DOHH2 (cell line): Measurements from ENCODE around the gene TBATA.

Experiments used
- H3F3A ChIP-seq: fragments of 200-600 bp; sonication (generic), shearing (Covaris generic); 2 replicates; pipeline ENCODE4 v1.6.0; 2016; ENCODE audit warnings: antibody characterized with exemption, mild to moderate bottlenecking; ENCODE audit not compliant: control insufficient read depth, insufficient read depth
- H3K27ac ChIP-seq: fragments of 200-600 bp; sonication (generic); 2 replicates; pipeline ENCODE4 v1.5.1; 2014; ENCODE audit warnings: low read depth, mild to moderate bottlenecking, low read length, moderate library complexity
- H3K27me3 ChIP-seq: fragments of 200-600 bp; sonication (generic); 2 replicates; pipeline ENCODE4 v1.6.1; 2014; ENCODE audit warnings: mild to moderate bottlenecking, low read length, mixed read lengths; ENCODE audit not compliant: control insufficient read depth
- H3K36me3 ChIP-seq: fragments of 200-600 bp; sonication (generic); 2 replicates; pipeline ENCODE4 v1.6.1; 2014; ENCODE audit warnings: mild to moderate bottlenecking, low read length, moderate library complexity, mixed read lengths; ENCODE audit not compliant: control insufficient read depth
- H3K4me1 ChIP-seq: fragments of 200-600 bp; sonication (generic); 2 replicates; pipeline ENCODE4 v1.6.1; 2014; ENCODE audit warnings: mild to moderate bottlenecking, low read length, mixed read lengths; ENCODE audit not compliant: control insufficient read depth
- H3K4me2 ChIP-seq: fragments of 200-600 bp; sonication (generic); 2 replicates; pipeline ENCODE4 v1.6.0; 2014; ENCODE audit warnings: mild to moderate bottlenecking, low read length, moderate library complexity
- H3K4me3 ChIP-seq: fragments of 200-600 bp; sonication (generic); 2 replicates; pipeline ENCODE4 v1.5.1; 2014; ENCODE audit warnings: mild to moderate bottlenecking, low read length, mixed read lengths
- H3K79me2 ChIP-seq: fragments of 200-600 bp; sonication (generic); 2 replicates; pipeline ENCODE4 v1.6.1; 2014; ENCODE audit warnings: mild to moderate bottlenecking, low read length, mixed read lengths; ENCODE audit not compliant: control insufficient read depth
- H3K9me2 ChIP-seq: fragments of 200-600 bp; sonication (generic); replicated peaks from 2 replicates; pipeline ENCODE4 v1.6.1; 2014; ENCODE audit warnings: mild to moderate bottlenecking, low read length, mixed read lengths; ENCODE audit not compliant: control insufficient read depth
- H3K9me3 ChIP-seq: fragments of 200-600 bp; sonication (generic); 2 replicates; pipeline ENCODE4 v1.6.1; 2014; ENCODE audit warnings: antibody characterized with exemption, low read length, mixed read lengths; ENCODE audit not compliant: control insufficient read depth, insufficient read depth
- H4K20me1 ChIP-seq: fragments of 200-600 bp; sonication (generic); 2 replicates; pipeline ENCODE4 v1.6.0; 2014; ENCODE audit warnings: low read depth, mild to moderate bottlenecking, antibody characterized with exemption, low read length, moderate library complexity; ENCODE audit not compliant: control insufficient read depth, insufficient read depth
- CTCF ChIP-seq: fragments of 200-600 bp; sonication (generic); IDR thresholded peaks from one replicate; pipeline ENCODE4 v1.5.1; 2014; ENCODE audit warnings: antibody characterized with exemption, mild to moderate bottlenecking, low read depth, low read length; ENCODE audit not compliant: poor library complexity, severe bottlenecking
- EZH2phosphoT487 ChIP-seq: fragments of 200-600 bp; sonication (generic); IDR thresholded peaks from 2 replicates; pipeline ENCODE4 v1.6.1; 2017; ENCODE audit warnings: borderline replicate concordance, mild to moderate bottlenecking, antibody characterized with exemption, low read length, moderate library complexity, mixed read lengths

Gene TBATA

DNA sequence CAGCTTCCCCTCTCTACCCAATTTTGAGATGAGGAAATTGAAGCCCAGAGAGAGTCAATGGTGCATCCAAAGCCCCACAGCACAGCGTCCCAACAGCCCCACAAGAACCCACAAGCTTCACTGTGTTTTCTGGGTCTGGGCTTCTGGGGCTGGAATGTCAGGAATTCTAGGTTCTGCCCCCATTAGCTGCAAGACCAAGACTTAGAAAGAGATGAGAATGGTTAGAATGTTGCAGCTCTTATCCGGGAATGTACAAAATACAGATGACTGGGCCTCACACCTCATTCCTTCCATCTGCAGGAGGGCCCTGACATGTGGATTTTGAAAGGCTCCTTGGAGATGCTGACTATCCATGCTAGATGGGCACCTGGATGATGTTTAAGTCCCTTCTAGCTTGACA is 24.5 kb upstream of the TBATA start:
- TF ChIP-seq CTCF (no peak), EZH2phosphoT487 (no peak)
- H3K4me3 ChIP-seq = no peak overlapping the region

DNA sequence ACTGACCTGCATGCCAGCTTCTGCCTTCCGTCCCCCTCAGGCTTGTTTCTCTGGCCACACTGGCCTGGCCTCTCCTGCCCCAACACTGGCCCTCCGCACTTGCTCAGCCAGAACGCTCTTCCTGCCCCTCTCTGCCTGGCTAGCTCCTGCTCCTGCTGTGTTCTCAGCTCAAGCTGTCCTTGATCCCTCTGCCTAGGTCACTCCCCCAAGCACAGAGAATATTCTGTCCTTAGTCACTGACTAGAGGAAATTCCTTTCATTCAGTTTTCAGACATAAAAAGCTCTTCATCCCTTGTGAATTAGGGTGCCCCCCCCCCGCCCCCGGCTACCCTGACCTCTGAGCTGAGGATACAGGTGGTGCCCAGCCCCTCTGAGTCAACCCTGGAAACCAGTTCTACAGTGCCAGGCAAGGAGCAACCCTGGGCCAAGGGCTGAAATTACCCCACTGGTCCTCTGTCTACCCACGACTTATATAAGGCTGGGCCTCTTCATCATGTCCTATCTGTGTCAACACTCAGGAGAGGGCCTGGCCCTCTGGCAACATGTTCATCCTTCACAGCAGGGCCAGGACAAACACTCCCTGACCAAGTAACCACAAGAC is 23.9 kb upstream of the TBATA start:
- TF ChIP-seq EZH2phosphoT487 (no peak), CTCF (no peak)
- no peaks in the 10 kb centered on the region for H3K36me3 ChIP-seq
- peaks cover 9% of the 10 kb centered on the region; the same call in 1 of the 2 replicates for H3K27me3 ChIP-seq
- H4K20me1 ChIP-seq = no peaks in the 10 kb centered on the region
- H3K9me3 ChIP-seq = no peaks in the 10 kb centered on the region
- no peak overlapping the region for H3K4me3 ChIP-seq
- no peaks in the 10 kb centered on the region for H3K9me2 ChIP-seq
- H3K4me1 ChIP-seq = no peaks in the 10 kb centered on the region
- no peak overlapping the region for H3K4me2 ChIP-seq
- no peaks in the 10 kb centered on the region for H3F3A ChIP-seq
- H3K79me2 ChIP-seq = no peaks in the 10 kb centered on the region
- H3K27ac ChIP-seq = no peak overlapping the region

More for the DNA sequence above, 24.5 kb upstream of the TBATA start:
- Histone ChIP-seq H4K20me1 (no peaks in the 10 kb centered on the region), H3K27ac (no peak overlapping the region), H3K4me1 (no peaks in the 10 kb centered on the region), H3K9me3 (no peaks in the 10 kb centered on the region), H3K9me2 (no peaks in the 10 kb centered on the region), H3K27me3 (peaks cover 9% of the 10 kb centered on the region; the same call in 1 of the 2 replicates), H3K36me3 (no peaks in the 10 kb centered on the region), H3K4me2 (no peak overlapping the region), H3F3A (no peaks in the 10 kb centered on the region), H3K79me2 (no peaks in the 10 kb centered on the region)

- no peaks in the 10 kb centered on the region for H4K20me1 ChIP-seq
- no peaks in the 10 kb centered on the region for H3K4me1 ChIP-seq
- TF ChIP-seq EZH2phosphoT487 (no peak), CTCF (no peak)
These were observed 22.4 kb upstream of the TBATA start for GRCh38 chr10:70807556-70807955.

More at GRCh38 chr10:70807556-70807955, 22.4 kb upstream of the TBATA start:
- H3K79me2 ChIP-seq = no peaks in the 10 kb centered on the region
- no peaks in the 10 kb centered on the region for H3K36me3 ChIP-seq
- H3K9me2 ChIP-seq = no peaks in the 10 kb centered on the region
- H3K27me3 ChIP-seq = peaks cover 9% of the 10 kb centered on the region; the same call in 1 of the 2 replicates
- no peak overlapping the region for H3K4me3 ChIP-seq
- H3F3A ChIP-seq = no peaks in the 10 kb centered on the region
- H3K27ac ChIP-seq = no peak overlapping the region
- no peaks in the 10 kb centered on the region for H3K9me3 ChIP-seq
- H3K4me2 ChIP-seq = no peak overlapping the region
